H1 (cell line): ENCODE measurements around the gene BABAM1. TPM values are rescaled to one million over a fixed set of nuclear protein-coding genes. Genes with fewer than 3 reads are reported as not detected.

Experiments
- CHD7 ChIP-seq: fragments of 300-600 bp; sonication (generic); IDR thresholded peaks from 2 replicates; pipeline ENCODE4 v1.7.1; 2012; ENCODE audit warnings: low read length, moderate library complexity, mild to moderate bottlenecking, inconsistent platforms; ENCODE audit not compliant: insufficient replicate concordance
- CTCF ChIP-seq, 3 experiments: IDR thresholded peaks; 1 replicate in 2 of 3; 2 replicates in 1 of 3; pipeline versions ENCODE4 v1.5.1 to v1.6.1; 2011; ENCODE audit warnings: low read length in 3 of 3, mild to moderate bottlenecking in 3 of 3, inconsistent platforms in 2 of 3, low read depth in 1 of 3, moderate library complexity in 1 of 3; ENCODE audit not compliant: insufficient read depth in 1 of 3; ENCODE audit errors: control extremely low read depth in 1 of 3
- EGR1 ChIP-seq: IDR thresholded peaks from 2 replicates; pipeline ENCODE4 v1.6.1; 2011; ENCODE audit warnings: low read depth, low read length, borderline replicate concordance
- HDAC6 ChIP-seq: IDR thresholded peaks from one replicate; pipeline ENCODE4 v1.7.1; 2012; ENCODE audit warnings: low read depth, mild to moderate bottlenecking, inconsistent platforms, low read length, moderate library complexity
- PHF8 ChIP-seq: fragments of 200-600 bp; sonication (generic); conservative IDR thresholded peaks from 2 replicates; pipeline ENCODE4 v1.7.1; 2012; ENCODE audit warnings: low read depth, mild to moderate bottlenecking, inconsistent platforms, low read length, moderate library complexity
- RFX5 ChIP-seq: IDR thresholded peaks from 2 replicates; pipeline ENCODE4 v1.6.1; 2011; ENCODE audit warnings: low read depth, low read length, improper control_type of control experiment, borderline replicate concordance
- SAP30 ChIP-seq: fragments of 300-600 bp; sonication (generic); IDR thresholded peaks from 2 replicates; pipeline ENCODE4 v1.7.1; 2012; ENCODE audit warnings: low read length, moderate library complexity, mild to moderate bottlenecking, inconsistent platforms; ENCODE audit not compliant: insufficient read depth, insufficient replicate concordance
- SIN3A ChIP-seq, 2 experiments: IDR thresholded peaks in 1 of 2; conservative IDR thresholded peaks in 1 of 2; 2 replicates each; pipeline ENCODE4 v1.6.1; 2011 to 2012; ENCODE audit warnings: low read length in 2 of 2, improper control_type of control experiment in 1 of 2, low read depth in 1 of 2, mild to moderate bottlenecking in 1 of 2
- polyA plus RNA-seq, 7 experiments: library from polyadenylated mRNA; depleted of rRNA in 3 of 7; stranded (reverse) in 5 of 7; unstranded in 2 of 7; fragments of >200 nt in 5 of 7; fragments of 200-250 nt in 2 of 7; gene quantifications; 1 replicate in 5 of 7; 2 replicates in 1 of 7; 4 replicates in 1 of 7; pipeline versions ENCODE4 v1.2.1 to v1.2.3, GENCODE V29; 2011 to 2013; ENCODE audit warnings: missing spikeins in 2 of 7, mixed read lengths in 2 of 7
- total RNA-seq: library from RNA; stranded (reverse); fragmentation: NEBNext Ultra II Directional; extraction: Animal tissue kit (Norgen Biotek cat#: 25700); gene quantifications from 2 replicates; pipeline ENCODE4 v1.2.1, GENCODE V29; 2021

Gene BABAM1
- total and polyA plus RNA-seq, 2 of the 8 experiments (the other 6 are each of a cell fraction or from before 2014, with no cell fraction given): 127 to 133 TPM

- no peak for TF ChIP-seq CHD7
- no peak for TF ChIP-seq PHF8
- TF ChIP-seq SIN3A (conservative IDR thresholded peaks at IDR 0.05 in 1 of 2, IDR thresholded peaks at IDR 0.05 in 1 of 2; ENCODE audit: low read depth in 1 of 2, low read length in 2 of 2): no peak
- TF ChIP-seq EGR1: no peak
- no peak for TF ChIP-seq CTCF (IDR thresholded peaks at IDR 0.05; ENCODE audit: control extremely low read depth in 1 of 3, insufficient read depth in 1 of 3, low read depth in 1 of 3, low read length in 3 of 3)
- TF ChIP-seq HDAC6: no peak
- no peak for TF ChIP-seq SAP30
- TF ChIP-seq RFX5: no peak
Observed at GRCh38 chr19:17318966-17319365, 51.7 kb downstream of the BABAM1 start (continued).
